HG03108 (cell line): ENCODE results near the gene ELAVL2.

Experiments
- ATAC-seq: cut with Tn5 transposase; IDR thresholded peaks from one replicate; pipeline ENCODE4 v1.9.1; 2021; ENCODE audit warnings: moderate library complexity; ENCODE audit not compliant: unreplicated experiment

The ELAVL2 gene

GRCh38 chr9:23822261-23823169 lies 3.5 kb downstream of the ELAVL2 start:
- no peak for ATAC-seq

GRCh38 chr9:23821375-23822181 lies 4.5 kb downstream of the ELAVL2 start:
- no peak for ATAC-seq

- no peak for ATAC-seq
Observed at GRCh38 chr9:23820451-23821374, 5.3 kb downstream of the ELAVL2 start.

- ATAC-seq, result no peak
Observed at GRCh38 chr9:23819403-23819802, 6.6 kb downstream of the ELAVL2 start.

GRCh38 chr9:23814243-23814642 lies 11.8 kb downstream of the ELAVL2 start:
- no peak for ATAC-seq

- ATAC-seq, result no peak
Observed at GRCh38 chr9:23812673-23813072, 13.4 kb downstream of the ELAVL2 start.

GRCh38 chr9:23811633-23812032 lies 14.4 kb downstream of the ELAVL2 start:
- no peak for ATAC-seq

GRCh38 chr9:23803216-23803615 lies 22.8 kb downstream of the ELAVL2 start:
- ATAC-seq, result no peak

- ATAC-seq, result no peak
Observed at GRCh38 chr9:23801523-23801922, 24.5 kb downstream of the ELAVL2 start.

GRCh38 chr9:23799521-23799920 lies 26.5 kb downstream of the ELAVL2 start:
- ATAC-seq, result no peak

- ATAC-seq, result no peak
Observed at GRCh38 chr9:23798325-23798724, 27.7 kb downstream of the ELAVL2 start.

GRCh38 chr9:23796209-23796608 lies 29.8 kb downstream of the ELAVL2 start:
- no peak for ATAC-seq

GRCh38 chr9:23790351-23791260 lies 35.4 kb downstream of the ELAVL2 start:
- no peak for ATAC-seq

GRCh38 chr9:23789529-23790254 lies 36.3 kb downstream of the ELAVL2 start:
- no peak for ATAC-seq

GRCh38 chr9:23784962-23785361 lies 41.1 kb downstream of the ELAVL2 start:
- ATAC-seq, result no peak

- no peak for ATAC-seq
Observed at GRCh38 chr9:23783509-23783908, 42.5 kb downstream of the ELAVL2 start.

- no peak for ATAC-seq
Observed at GRCh38 chr9:23779220-23779619, 46.8 kb downstream of the ELAVL2 start.

GRCh38 chr9:23777328-23777727 lies 48.7 kb downstream of the ELAVL2 start:
- ATAC-seq, result no peak

GRCh38 chr9:23775549-23775948 lies 50.5 kb downstream of the ELAVL2 start:
- no peak for ATAC-seq
